AG09309 (cell line): ENCODE measurements around the gene RHBG.

ENCODE experiments used
- DNase-seq: peaks from one replicate; pipeline ENCODE4 v3.0.0-alpha.2; 2010; ENCODE audit warnings: low read depth
- H3K4me3 ChIP-seq: 2 replicates; pipeline ENCODE4 v1.5.1; 2011; ENCODE audit warnings: mild to moderate bottlenecking, low read depth, low read length, moderate library complexity; ENCODE audit not compliant: control insufficient read depth
- TF ChIP-seq, protein P1 (sequence below): IDR thresholded peaks from 2 replicates; pipeline ENCODE4 v1.5.1; 2011; ENCODE audit warnings: mild to moderate bottlenecking, low read depth, low read length, inconsistent platforms; ENCODE audit not compliant: insufficient read depth, control insufficient read depth; ENCODE audit errors: missing control alignments

The RHBG gene

DNA sequence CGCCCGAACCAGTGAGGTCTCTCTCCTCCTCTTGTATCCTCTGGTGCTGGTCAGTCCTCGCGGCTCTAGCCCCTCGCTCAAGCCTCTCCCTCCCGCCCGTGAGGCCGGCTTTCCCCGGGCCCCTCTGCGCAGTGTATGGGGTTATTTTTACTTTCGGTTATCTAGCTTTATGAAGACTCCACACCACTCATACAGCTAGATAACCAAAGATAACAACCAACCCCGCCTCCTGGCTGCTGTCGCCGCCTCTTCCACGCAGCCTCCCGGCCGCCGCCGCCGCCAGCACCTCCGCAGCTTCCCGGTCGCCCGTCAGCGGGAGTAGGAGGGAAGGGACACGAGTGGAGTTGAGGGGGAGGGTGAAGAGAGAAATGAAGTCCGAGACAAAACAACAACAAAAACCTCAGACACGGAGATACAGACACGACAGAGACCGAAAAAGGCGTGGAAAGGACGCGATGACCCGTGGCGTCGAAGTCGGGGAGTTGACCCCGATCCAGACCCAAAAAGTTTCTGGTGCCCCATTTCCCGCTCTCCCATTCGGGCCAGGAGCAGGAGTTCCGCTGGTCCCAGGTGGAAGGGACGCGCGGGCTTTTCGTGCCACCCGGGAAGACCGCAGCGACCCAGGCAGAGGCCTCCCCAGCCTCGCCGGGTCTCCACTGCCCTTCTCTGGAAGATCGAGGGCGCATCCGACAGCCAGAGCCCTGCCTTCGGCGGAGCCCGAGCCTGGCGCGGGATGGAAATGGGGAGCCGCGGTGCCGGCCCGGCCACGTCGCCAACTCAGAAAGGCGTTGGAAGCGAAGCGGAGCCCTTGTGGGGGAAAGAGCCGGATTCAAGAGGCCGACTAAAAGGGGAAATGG lies 51.4 kb downstream of the RHBG start:
- TF ChIP-seq, protein P1, sequence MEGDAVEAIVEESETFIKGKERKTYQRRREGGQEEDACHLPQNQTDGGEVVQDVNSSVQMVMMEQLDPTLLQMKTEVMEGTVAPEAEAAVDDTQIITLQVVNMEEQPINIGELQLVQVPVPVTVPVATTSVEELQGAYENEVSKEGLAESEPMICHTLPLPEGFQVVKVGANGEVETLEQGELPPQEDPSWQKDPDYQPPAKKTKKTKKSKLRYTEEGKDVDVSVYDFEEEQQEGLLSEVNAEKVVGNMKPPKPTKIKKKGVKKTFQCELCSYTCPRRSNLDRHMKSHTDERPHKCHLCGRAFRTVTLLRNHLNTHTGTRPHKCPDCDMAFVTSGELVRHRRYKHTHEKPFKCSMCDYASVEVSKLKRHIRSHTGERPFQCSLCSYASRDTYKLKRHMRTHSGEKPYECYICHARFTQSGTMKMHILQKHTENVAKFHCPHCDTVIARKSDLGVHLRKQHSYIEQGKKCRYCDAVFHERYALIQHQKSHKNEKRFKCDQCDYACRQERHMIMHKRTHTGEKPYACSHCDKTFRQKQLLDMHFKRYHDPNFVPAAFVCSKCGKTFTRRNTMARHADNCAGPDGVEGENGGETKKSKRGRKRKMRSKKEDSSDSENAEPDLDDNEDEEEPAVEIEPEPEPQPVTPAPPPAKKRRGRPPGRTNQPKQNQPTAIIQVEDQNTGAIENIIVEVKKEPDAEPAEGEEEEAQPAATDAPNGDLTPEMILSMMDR: no peak
- no peak overlapping the region for H3K4me3 ChIP-seq
- DNase-seq: no peak

DNA sequence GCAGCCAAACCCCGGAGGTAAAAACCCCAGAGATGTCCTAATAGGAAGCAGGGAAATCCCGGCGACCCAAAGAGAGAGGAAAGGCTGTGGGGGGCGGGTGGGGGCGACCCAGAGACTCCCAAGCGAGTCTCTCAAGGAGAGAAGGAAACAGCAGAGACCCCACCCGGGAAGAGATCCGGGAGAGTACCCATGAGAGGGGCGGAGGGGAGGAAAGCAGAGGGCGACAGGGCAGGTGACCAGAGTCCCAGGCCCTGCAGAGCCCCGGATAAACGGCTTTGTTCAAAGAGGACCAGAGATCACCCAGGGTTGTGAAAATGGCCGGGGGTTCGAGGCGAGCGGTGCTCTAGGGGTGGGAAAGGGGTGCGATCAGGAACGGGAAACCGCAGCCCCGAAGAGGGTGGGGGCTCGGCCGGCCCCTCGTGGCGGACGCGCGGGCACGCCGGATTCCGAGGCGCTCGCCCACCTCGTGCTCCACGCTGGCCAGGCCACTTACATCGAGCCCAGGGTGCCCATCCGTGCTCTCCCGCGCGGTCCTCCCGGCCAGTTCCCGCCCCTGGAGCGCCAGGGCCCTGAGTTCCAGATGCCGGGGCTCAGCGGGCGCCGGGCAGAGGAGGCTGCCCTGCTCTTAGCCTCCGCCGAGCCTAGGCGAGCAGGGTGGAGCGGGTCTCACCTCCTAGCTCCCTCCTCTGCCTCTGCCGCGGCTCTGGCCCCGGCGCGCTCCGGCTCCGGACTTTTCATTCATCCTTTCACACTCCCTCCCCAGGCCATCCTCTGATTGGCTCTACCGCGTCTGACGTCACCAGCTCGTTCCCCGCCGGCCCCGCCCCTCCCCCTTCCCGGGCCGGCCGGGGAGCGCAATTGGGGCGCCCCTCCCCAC lies 52.3 kb downstream of the RHBG start:
- H3K4me3 ChIP-seq: no peak overlapping the region
- TF ChIP-seq, protein P1: no peak
- peak; percentile 1 for DNase-seq

DNA sequence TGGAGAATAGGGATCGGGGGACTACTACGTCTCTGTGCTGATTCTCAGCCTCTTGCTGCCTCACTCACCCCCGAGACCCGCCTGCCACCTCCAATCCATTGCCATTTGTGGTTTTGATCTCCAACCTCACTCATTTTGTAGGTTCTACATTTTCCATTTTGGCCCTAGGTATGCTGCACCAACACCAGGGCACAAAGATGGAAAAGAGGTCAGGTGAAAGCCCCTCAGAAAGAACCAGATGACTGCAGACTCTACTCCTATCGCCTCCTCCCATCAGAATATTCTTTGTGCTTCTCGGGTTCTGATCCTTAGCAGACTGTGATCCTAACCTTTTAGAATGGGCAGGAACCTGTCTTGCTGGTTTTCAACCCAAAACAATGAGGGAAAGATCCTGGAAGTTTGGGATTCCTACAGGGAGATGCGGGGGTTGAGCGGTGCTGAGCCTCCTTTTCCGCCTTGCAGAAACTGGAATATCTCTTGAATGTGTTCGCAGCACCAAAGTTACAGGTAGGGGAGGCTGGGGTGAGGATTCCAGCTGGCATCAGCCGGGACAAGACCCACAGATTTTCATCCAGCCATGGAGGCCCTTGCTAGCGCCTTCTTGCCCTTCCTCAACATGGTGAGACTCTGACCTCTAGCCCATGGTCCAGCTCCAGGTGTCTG lies 53.1 kb downstream of the RHBG start:
- H3K4me3 ChIP-seq: no peak overlapping the region
- TF ChIP-seq, protein P1: no peak
- no peak for DNase-seq

DNA sequence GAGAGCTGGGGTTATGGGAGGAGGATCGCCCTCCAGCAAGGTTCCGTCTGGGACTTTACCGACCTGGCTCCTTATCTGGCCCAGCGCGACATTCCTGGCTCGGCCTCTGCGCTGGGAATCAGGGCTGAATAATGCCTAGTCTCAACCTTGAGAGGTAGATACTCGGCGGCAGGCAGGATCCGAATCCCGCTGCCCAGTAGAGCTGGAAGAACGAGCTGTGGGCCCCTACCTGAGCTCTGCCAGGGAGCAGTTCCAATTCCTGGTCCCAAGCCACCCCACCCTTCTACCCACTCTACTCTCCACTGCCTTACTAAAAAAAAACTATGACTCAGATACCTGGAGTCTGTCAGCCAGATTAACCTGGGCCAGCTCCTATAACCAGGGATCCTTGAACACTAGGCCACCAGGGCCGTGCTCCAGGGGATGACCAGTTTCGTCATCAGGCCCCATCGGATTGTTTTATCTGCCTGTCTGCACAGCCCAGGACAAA lies 53.6 kb downstream of the RHBG start:
- DNase-seq: no peak

DNA sequence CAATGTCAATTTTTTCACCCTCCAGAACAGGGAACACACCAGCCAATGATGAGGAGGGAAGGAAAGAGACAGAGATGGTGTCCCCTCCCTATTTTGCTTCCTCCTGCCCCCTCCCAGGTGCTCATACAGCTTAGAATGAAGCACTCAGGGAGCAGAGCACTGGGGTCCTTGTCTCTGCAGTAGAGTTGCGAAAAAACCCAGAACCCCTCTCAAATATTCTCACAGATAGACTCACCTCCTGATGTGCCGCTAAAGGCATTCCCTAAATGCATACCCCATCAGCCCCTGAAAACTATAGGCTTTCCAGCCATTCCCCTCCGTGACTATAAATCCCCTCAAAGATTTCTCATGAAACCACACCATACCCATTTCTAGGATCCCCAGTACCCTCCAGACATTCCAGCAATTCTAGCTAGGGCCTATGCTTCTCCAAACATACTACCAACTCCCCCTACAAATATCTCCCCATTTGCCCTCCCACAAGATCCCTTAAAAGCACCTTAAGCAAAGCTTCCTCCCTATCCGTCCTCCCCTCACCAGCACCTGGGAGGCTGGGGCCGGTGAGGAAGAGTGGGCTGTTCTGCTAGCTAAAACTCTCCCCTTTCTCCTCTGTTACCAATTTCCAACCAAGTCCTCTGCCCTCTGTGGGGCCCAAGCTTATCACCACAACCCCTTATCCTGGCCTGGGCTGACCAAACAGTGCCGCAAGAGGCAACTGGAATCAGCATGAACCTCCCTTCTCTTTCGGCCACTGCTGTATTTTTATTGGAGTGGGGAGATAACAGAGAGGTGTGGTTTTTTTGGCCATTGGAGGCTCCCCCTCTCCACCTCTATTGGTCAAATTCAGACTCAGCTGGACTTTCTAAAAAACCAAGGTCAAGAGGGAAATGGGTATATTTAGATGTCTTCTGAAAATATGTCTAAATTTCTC lies 54.7 kb downstream of the RHBG start:
- TF ChIP-seq, protein P1: no peak
- H3K4me3 ChIP-seq: no peak overlapping the region
- no peak for DNase-seq

More for the DNA sequence above, 53.6 kb downstream of the RHBG start:
- H3K4me3 ChIP-seq: no peak overlapping the region
- TF ChIP-seq, protein P1: no peak
